Small intestine (tissue), 7 donors: ENCODE data around the gene DIPK1B. TPM values are rescaled to one million over a fixed set of nuclear protein-coding genes. Genes with fewer than 3 reads are reported as not detected.

Source experiments
- DNase-seq, 2 donors: peaks; one replicate each; pipeline versions ENCODE4 v3.0.0 to v3.0.0-alpha.2; 2013
- FAIRE-seq: peaks from 2 replicates; lab custom pipeline; 2012; peaks lifted over from hg19 to GRCh38; lab: Jason Lieb, UNC
- H3K27ac ChIP-seq, 3 donors: one replicate each; pipeline ENCODE4 v1.5.1; 2013; ENCODE audit warnings: low read length in 2 of 3, mild to moderate bottlenecking in 2 of 3, control low read depth in 1 of 3, inconsistent platforms in 1 of 3, low read depth in 1 of 3, moderate library complexity in 1 of 3
- H3K27me3 ChIP-seq, 3 donors: one replicate each; pipeline ENCODE4 v1.6.1; 2013; ENCODE audit warnings: low read length in 3 of 3, inconsistent platforms in 1 of 3; ENCODE audit not compliant: control insufficient read depth in 3 of 3, insufficient read depth in 3 of 3
- H3K36me3 ChIP-seq, 3 donors: one replicate each; pipeline ENCODE4 v1.6.1; 2013; ENCODE audit warnings: low read length in 3 of 3, inconsistent platforms in 1 of 3, low read depth in 1 of 3, mild to moderate bottlenecking in 1 of 3, moderate library complexity in 1 of 3; ENCODE audit not compliant: control insufficient read depth in 3 of 3, insufficient read depth in 2 of 3
- H3K4me1 ChIP-seq, 3 donors: one replicate each; pipeline ENCODE4 v1.6.1; 2013; ENCODE audit warnings: low read length in 2 of 3, inconsistent platforms in 1 of 3, low read depth in 1 of 3, mild to moderate bottlenecking in 1 of 3, moderate library complexity in 1 of 3; ENCODE audit not compliant: control insufficient read depth in 3 of 3, insufficient read depth in 2 of 3
- H3K4me3 ChIP-seq, 3 donors: one replicate each; pipeline ENCODE4 v1.5.1; 2013; ENCODE audit warnings: low read length in 3 of 3, control low read depth in 1 of 3, inconsistent platforms in 1 of 3, low read depth in 1 of 3, mild to moderate bottlenecking in 1 of 3, moderate library complexity in 1 of 3
- H3K9me3 ChIP-seq, 2 donors: one replicate each; pipeline ENCODE4 v1.6.1; 2013; ENCODE audit warnings: low read depth in 1 of 2, low read length in 1 of 2; ENCODE audit not compliant: control insufficient read depth in 2 of 2, insufficient read depth in 1 of 2
- WGBS, 3 donors: extraction: QIAGEN DNeasy Blood & Tissue Kit; methylation state at CpG; one replicate each; pipeline ENCODE4 v1.1.7; 2013; 5-methylcytosine and 5-hydroxymethylcytosine counted together
- polyA plus RNA-seq, 4 donors: library from polyadenylated mRNA; stranded (reverse) in 3 of 4; unstranded in 1 of 4; fragments of 200-250 nt in 3 of 4; fragments of 120-200 nt in 1 of 4; gene quantifications; one replicate each; pipeline versions ENCODE4 v1.2.1 to v1.2.3, GENCODE V29; 2013
- donor health status: healthy with polysubstance abuse.
- donor health status: control.
- donor health status: control.
- donor health status: Bipolar disorder and iron deficiency.
- donor health status: healthy.

Gene DIPK1B
- polyA plus RNA-seq, 4 donors = 0.22 to 12.7 (median 6.6) TPM

GRCh38 chr9:136676297-136676794, 36.0 kb upstream of the DIPK1B start:
- peak overlapping the region; percentile 56 to 92 (median 85) for H3K27ac ChIP-seq
- FAIRE-seq = no peak
- peaks cover 0 to 81% (median 7%) of the 10 kb centered on the region in 3 donors for H3K4me1 ChIP-seq
- H3K36me3 ChIP-seq = peaks cover 4 to 85% (median 17%) of the 10 kb centered on the region in 3 donors
- no peak overlapping the region for H3K4me3 ChIP-seq
- WGBS, 3 donors = 78 to 86% (median 85%) methylated on average over 13 of the region's 13 CpGs
- no peak for DNase-seq
- no peaks in the 10 kb centered on the region for H3K9me3 ChIP-seq
- no peaks in the 10 kb centered on the region for H3K27me3 ChIP-seq

- Histone ChIP-seq H3K4me3 (no peak overlapping the region), H3K27ac (peak overlapping the region in 1 of 3 donors; percentile 92), H3K27me3 (no peaks in the 10 kb centered on the region), H3K9me3 (no peaks in the 10 kb centered on the region), H3K36me3 (peaks cover 4 to 88% (median 17%) of the 10 kb centered on the region in 3 donors), H3K4me1 (peaks cover 0 to 81% (median 6%) of the 10 kb centered on the region in 3 donors)
- FAIRE-seq = no peak
- DNase-seq = no peak
- WGBS, 3 donors = 89 to 91% (median 90%) methylated on average over 46 of the region's 46 CpGs
Measured at GRCh38 chr9:136676920-136677686, 35.3 kb upstream of the DIPK1B start.

- FAIRE-seq (no peak), DNase-seq (no peak)
- WGBS, 3 donors = 92 to 99% (median 93%) methylated on average over 15 of the region's 15 CpGs
- H3K9me3 ChIP-seq = no peaks in the 10 kb centered on the region
- peak overlapping the region in 1 of 3 donors; percentile 17 for H3K27ac ChIP-seq
- H3K36me3 ChIP-seq = peaks cover 4 to 86% (median 16%) of the 10 kb centered on the region in 3 donors
- H3K4me1 ChIP-seq = peaks cover 0 to 80% (median 4%) of the 10 kb centered on the region in 3 donors
- H3K27me3 ChIP-seq = no peaks in the 10 kb centered on the region
- H3K4me3 ChIP-seq = no peak overlapping the region
Measured at GRCh38 chr9:136678034-136678433, 34.3 kb upstream of the DIPK1B start.

- Histone ChIP-seq H3K9me3 (no peaks in the 10 kb centered on the region), H3K4me1 (peaks cover 0 to 80% (median 4%) of the 10 kb centered on the region in 3 donors), H3K27ac (peak overlapping the region in 1 of 3 donors; percentile 22), H3K36me3 (peaks cover 4 to 86% (median 11%) of the 10 kb centered on the region in 3 donors), H3K4me3 (no peak overlapping the region), H3K27me3 (no peaks in the 10 kb centered on the region)
- WGBS, 3 donors = 81 to 89% (median 85%) methylated on average over 6 of the region's 6 CpGs
- FAIRE-seq (no peak), DNase-seq (no peak)
Measured at GRCh38 chr9:136678624-136679023, 33.7 kb upstream of the DIPK1B start.

- Histone ChIP-seq H3K4me3 (no peak overlapping the region), H3K36me3 (peaks cover 0 to 86% (median 11%) of the 10 kb centered on the region in 3 donors), H3K27ac (peak overlapping the region in 1 of 3 donors; percentile 22), H3K27me3 (no peaks in the 10 kb centered on the region), H3K9me3 (no peaks in the 10 kb centered on the region), H3K4me1 (peaks cover 0 to 79% (median 4%) of the 10 kb centered on the region in 3 donors)
- WGBS, 3 donors = 69 to 79% (median 78%) methylated on average over 22 of the region's 22 CpGs
- FAIRE-seq (no peak), DNase-seq (no peak)
Measured at GRCh38 chr9:136679431-136679941, 32.9 kb upstream of the DIPK1B start.

GRCh38 chr9:136681029-136681428, 31.3 kb upstream of the DIPK1B start:
- DNase-seq = no peak
- WGBS, 3 donors = 93 to 95% (median 94%) methylated on average over 17 of the region's 17 CpGs

GRCh38 chr9:136681945-136682699, 30.2 kb upstream of the DIPK1B start:
- Histone ChIP-seq H3K4me1 (peaks cover 0 to 74% (median 0%) of the 10 kb centered on the region in 3 donors), H3K4me3 (no peak overlapping the region), H3K27me3 (no peaks in the 10 kb centered on the region), H3K27ac (peak overlapping the region in 1 of 3 donors; percentile 33), H3K9me3 (no peaks in the 10 kb centered on the region), H3K36me3 (peaks cover 0 to 83% (median 2%) of the 10 kb centered on the region in 3 donors)
- no peak for FAIRE-seq
- WGBS, 3 donors = 84 to 92% (median 90%) methylated on average over 13 to 20 of the region's 20 CpGs
- DNase-seq = no peak

More at GRCh38 chr9:136681029-136681428, 31.3 kb upstream of the DIPK1B start:
- no peak for FAIRE-seq
- Histone ChIP-seq H3K27me3 (no peaks in the 10 kb centered on the region), H3K27ac (no peak overlapping the region), H3K36me3 (peaks cover 0 to 92% (median 7%) of the 10 kb centered on the region in 3 donors), H3K9me3 (no peaks in the 10 kb centered on the region), H3K4me1 (peaks cover 0 to 83% (median 4%) of the 10 kb centered on the region in 3 donors), H3K4me3 (no peak overlapping the region)

- H3K36me3 ChIP-seq = peaks cover 0 to 77% (median 0%) of the 10 kb centered on the region in 3 donors
- no peaks in the 10 kb centered on the region for H3K9me3 ChIP-seq
- H3K4me3 ChIP-seq = no peak overlapping the region
- FAIRE-seq = no peak
- no peak overlapping the region for H3K27ac ChIP-seq
- 88 to 89% (median 88%) methylated on average over 9 to 10 of the region's 10 CpGs for WGBS, 3 donors
- DNase-seq = no peak
- H3K4me1 ChIP-seq = peaks cover 0 to 71% (median under 1%) of the 10 kb centered on the region in 3 donors
- H3K27me3 ChIP-seq = no peaks in the 10 kb centered on the region
Measured at GRCh38 chr9:136682710-136683109, 29.7 kb upstream of the DIPK1B start.
